ENCODE data around the gene GOLPH3L.

The GOLPH3L gene

GRCh38 chr1:150696162-150696561 lies 792 bp downstream of the GOLPH3L start:
- Histone ChIP-seq H3K4me3 (ENCODE audit: low read depth, low read length) (peak overlapping the region; percentile 93), H3K27me3 (no peaks in the 10 kb centered on the region; the same call in 1 of the 2 replicates), H3K9me3 (no peaks in the 10 kb centered on the region), H3K4me1 (peaks cover 3% of the 10 kb centered on the region; the same call in 1 of the 2 replicates), H3K36me3 (peaks cover 24% of the 10 kb centered on the region)
- TF ChIP-seq CTCF (IDR thresholded peaks at IDR 0.05; ENCODE audit: low read depth, low read length): no peak
- DNase-seq: no peak

GRCh38 chr1:150695561-150695960 lies 1.4 kb downstream of the GOLPH3L start:
- Histone ChIP-seq H3K4me3 (ENCODE audit: low read depth, low read length) (no peak overlapping the region), H3K4me1 (peaks cover 3% of the 10 kb centered on the region; the same call in 1 of the 2 replicates), H3K36me3 (peaks cover 28% of the 10 kb centered on the region), H3K9me3 (no peaks in the 10 kb centered on the region), H3K27me3 (no peaks in the 10 kb centered on the region; the same call in 1 of the 2 replicates)
- no peak for DNase-seq
- TF ChIP-seq CTCF (IDR thresholded peaks at IDR 0.05; ENCODE audit: low read depth, low read length): no peak

- no peak for DNase-seq
- peaks cover 3% of the 10 kb centered on the region; the same call in 1 of the 2 replicates for H3K4me1 ChIP-seq
- H3K27me3 ChIP-seq: no peaks in the 10 kb centered on the region
- no peaks in the 10 kb centered on the region for H3K9me3 ChIP-seq
- H3K36me3 ChIP-seq: peaks cover 30% of the 10 kb centered on the region
- no peak overlapping the region for H3K4me3 ChIP-seq (ENCODE audit: low read depth, low read length)
- TF ChIP-seq CTCF (IDR thresholded peaks at IDR 0.05; ENCODE audit: low read depth, low read length): no peak
Measured at GRCh38 chr1:150692720-150693119, 4.2 kb downstream of the GOLPH3L start.

GRCh38 chr1:150688763-150689162 lies 8.2 kb downstream of the GOLPH3L start:
- no peaks in the 10 kb centered on the region for H3K27me3 ChIP-seq
- no peak overlapping the region for H3K4me3 ChIP-seq (ENCODE audit: low read depth, low read length)
- TF ChIP-seq CTCF (IDR thresholded peaks at IDR 0.05; ENCODE audit: low read depth, low read length): no peak
- H3K36me3 ChIP-seq: peaks cover 17% of the 10 kb centered on the region
- no peaks in the 10 kb centered on the region for H3K9me3 ChIP-seq
- H3K4me1 ChIP-seq: no peaks in the 10 kb centered on the region
- no peak for DNase-seq

- H3K4me3 ChIP-seq (ENCODE audit: low read depth, low read length): no peak overlapping the region
- TF ChIP-seq CTCF (IDR thresholded peaks at IDR 0.05; ENCODE audit: low read depth, low read length): no peak
Measured at GRCh38 chr1:150686275-150686674, 10.7 kb downstream of the GOLPH3L start.

GRCh38 chr1:150683914-150684313 lies 13.0 kb downstream of the GOLPH3L start:
- H3K36me3 ChIP-seq: no peaks in the 10 kb centered on the region; the same call in 1 of the 2 replicates
- TF ChIP-seq CTCF (IDR thresholded peaks at IDR 0.05; ENCODE audit: low read depth, low read length): no peak
- no peaks in the 10 kb centered on the region for H3K27me3 ChIP-seq
- no peak overlapping the region for H3K4me3 ChIP-seq (ENCODE audit: low read depth, low read length)
- H3K9me3 ChIP-seq: no peaks in the 10 kb centered on the region
- no peak for DNase-seq
- no peaks in the 10 kb centered on the region for H3K4me1 ChIP-seq

More at GRCh38 chr1:150686275-150686674, 10.7 kb downstream of the GOLPH3L start:
- H3K36me3 ChIP-seq: peaks cover 7% of the 10 kb centered on the region
- no peaks in the 10 kb centered on the region for H3K9me3 ChIP-seq
- no peaks in the 10 kb centered on the region for H3K27me3 ChIP-seq
- H3K4me1 ChIP-seq: no peaks in the 10 kb centered on the region
- DNase-seq: no peak

Measured in BE2C (cell line).